ENCODE results near the gene MNT. TPM values are rescaled to one million over a fixed set of nuclear protein-coding genes. Genes with fewer than 3 reads are reported as not detected.

MNT gene
- polyA plus RNA-seq, 1 donor: 15.7 TPM

DNA sequence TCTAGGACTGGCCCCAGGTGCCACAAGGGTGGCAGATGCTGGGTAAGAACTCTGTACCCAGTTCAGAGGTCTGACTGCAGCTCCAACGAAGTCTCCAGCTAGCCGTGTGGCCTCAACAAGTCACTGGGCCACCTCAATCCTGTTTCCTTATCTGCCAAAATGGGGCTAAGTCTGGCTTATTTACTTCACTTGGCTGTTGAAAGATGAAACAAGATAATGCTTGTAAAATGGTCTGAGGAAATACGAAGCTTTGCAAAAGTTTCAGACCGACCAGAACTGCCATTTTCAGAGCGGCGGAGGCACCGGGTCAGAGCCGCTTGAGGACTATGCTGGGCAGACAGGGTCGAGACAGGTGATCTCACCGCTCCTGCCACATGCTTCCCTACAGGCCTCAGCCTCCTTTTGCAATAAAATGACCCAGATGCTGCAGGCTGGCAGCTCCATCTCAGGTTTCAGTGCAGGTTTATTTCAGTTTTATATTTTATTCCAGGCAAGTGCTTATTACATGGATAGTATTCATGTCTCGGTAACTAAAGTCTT, 17.2 kb downstream of the MNT start:
- DNase-seq: no peak

DNA sequence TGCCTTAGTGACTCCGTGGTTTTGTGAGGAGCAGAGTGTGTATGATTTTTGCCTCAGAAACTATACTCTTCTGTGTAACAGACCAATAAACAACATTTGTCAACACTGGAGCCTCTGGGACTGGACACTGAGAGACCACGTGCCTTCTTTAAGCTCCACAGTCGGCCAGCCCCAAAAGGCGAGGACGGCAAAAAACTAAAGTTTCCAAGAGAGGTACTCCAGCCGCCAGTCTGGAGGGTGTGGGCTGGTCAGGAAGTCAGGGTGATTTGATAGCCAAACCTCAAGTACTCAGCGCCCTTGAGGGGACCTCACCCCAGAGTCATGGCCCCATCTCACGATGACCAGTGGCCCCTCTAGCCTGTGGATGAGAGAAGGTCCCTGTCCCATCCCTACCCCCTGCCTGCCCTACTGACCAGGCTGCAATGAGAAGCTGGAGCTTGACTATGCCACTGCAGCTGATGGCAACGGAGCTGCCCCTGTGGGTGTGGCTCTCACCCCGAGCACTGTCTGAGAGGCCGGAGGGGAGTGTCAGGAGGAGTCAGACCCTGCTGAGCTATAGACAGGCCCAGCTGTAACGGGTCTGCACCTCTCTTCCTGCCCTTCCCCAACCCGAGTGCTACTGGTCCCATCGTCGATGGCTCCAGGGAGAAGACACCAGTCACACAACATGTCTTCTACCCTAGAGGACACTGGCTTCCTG, 19.8 kb downstream of the MNT start:
- no peak for DNase-seq

DNA sequence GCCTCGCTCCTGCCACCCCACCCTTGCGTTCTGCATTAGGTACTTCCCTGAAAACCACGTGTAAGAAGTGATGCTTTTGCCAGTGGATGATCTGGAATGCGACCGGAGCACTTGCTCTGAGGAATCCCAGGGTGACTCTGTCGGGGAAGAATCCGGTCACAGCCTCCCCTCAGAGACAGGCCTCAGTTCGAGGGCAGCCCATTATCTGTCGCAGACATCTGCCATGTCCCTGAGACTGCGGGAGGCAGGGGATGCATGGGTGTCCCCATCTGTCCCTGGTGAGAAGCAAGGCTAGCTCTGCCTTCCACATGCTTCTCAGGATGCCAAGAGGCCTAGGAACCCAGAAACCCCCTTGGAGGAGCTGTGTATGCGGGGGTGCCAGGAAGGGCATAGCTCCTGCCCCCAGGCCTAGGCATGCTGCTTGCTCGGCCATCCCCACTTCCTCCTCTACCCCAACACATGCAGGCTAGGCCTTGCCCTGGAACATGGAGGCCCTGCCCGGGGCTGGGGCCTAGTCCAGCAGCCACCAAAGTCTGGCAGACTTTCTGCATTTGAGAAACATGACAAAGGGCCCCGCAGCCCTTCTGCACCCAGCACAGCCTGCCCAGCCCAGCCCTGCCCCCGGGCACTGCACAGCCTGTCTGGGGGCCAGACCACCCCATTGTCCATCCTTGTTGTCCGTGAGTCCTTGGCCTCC, 20.5 kb downstream of the MNT start:
- DNase-seq: no peak

DNA sequence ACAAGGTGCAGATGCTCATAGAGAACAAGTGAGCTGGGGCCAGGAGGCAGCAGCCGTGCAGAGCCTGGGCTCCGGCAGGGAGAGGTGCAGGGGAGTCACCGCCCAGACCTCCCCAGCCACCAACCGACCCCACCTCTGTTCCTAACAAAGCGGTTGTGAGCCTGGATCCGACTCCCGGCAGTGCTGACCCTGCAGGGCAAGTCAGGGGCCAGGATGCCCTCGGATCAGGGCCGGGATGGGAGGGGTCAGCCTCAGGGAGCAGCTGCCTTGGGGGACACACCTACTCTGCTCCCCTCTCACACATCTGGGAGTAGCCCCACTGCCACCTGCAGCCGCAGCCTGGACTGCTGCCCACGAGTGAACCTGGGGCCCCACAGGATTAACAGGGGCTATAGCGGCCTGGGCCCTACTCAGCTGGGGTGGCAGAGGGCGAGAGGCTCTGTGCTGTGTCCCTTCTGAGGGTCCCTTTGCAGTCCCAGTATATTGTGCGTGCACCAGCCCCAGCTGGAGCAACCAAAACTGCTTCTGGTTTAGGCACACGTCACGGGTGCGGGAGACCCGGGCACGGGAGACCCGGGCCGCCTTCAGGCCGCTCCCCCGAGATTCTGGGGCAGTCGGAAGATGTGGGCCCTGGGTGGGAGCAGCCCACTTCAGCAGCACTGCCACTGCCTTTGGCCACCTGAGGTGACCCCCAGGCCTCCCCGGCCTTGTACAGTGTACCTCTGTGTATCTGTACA, 21.2 kb downstream of the MNT start:
- DNase-seq: no peak

DNA sequence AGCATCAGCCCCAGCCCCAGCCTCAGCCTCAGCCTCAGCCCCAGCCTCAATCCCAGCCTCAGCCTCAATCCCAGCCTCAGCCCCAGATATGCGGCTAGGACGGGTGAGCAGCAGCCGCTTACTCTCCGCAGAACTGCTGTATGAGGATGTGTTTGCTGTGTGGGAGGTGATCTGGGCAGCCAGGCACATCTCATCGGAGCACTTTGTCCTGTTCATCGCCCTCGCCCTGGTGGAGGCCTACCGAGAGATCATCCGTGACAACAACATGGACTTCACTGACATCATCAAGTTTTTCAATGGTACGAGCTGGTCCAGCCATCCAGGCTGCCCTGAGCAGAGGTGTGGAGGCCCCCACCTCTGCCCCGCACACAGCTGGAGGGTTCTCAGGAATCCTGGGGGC, 22.0 kb downstream of the MNT start:
- DNase-seq: no peak

DNA sequence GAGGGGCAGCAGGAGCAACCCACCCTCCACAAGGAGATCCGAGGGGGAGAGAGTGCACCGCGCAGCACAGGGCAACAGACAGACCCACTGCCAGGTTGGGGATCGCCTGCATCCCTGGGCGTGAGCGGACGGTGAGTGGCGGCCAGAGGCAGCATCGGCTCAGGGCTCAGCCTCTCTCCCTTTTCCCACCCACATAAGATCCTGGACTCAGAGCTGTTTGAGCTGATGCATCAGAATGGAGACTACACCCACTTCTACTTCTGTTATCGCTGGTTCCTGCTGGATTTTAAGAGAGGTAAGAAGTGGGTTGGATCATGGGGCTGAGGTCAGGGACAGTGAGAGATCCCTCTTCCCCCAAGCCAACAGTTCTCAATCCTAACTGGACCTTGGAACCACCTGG, 23.2 kb downstream of the MNT start:
- DNase-seq: no peak

DNA sequence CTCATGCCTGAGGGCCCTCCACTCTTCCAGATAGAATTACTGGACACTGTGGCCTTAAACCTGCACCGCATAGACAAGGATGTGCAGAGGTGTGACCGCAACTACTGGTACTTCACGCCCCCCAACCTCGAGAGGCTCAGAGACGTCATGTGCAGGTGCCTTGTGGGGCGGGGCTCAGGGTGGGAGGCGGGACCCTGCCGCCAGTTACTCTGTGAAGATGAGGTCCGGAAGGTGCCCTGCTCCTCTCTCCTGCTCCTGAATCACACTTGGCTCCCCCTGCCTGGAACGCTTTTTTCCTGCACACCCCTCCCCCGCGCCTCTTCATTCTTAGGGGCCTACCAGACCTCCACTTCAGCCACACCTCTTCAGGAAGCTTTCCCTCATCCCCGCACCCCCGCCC, 24.8 kb downstream of the MNT start:
- no peak for DNase-seq

DNA sequence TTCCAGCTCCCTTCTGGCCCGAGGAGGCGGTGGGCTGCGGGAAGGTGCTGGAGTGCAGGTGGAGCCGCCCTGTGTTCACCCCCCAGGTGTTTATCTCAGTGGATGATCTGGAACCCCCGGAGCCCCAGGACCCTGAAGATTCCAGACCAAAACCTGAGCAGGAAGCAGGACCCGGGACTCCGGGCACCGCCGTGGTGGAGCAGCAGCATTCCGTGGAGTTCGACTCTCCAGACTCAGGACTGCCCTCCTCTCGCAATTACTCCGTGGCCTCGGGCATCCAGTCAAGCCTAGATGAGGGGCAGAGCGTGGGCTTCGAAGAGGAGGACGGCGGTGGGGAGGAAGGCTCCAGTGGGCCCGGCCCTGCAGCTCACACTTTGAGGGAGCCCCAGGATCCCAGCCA, 25.5 kb downstream of the MNT start:
- DNase-seq: no peak

DNA sequence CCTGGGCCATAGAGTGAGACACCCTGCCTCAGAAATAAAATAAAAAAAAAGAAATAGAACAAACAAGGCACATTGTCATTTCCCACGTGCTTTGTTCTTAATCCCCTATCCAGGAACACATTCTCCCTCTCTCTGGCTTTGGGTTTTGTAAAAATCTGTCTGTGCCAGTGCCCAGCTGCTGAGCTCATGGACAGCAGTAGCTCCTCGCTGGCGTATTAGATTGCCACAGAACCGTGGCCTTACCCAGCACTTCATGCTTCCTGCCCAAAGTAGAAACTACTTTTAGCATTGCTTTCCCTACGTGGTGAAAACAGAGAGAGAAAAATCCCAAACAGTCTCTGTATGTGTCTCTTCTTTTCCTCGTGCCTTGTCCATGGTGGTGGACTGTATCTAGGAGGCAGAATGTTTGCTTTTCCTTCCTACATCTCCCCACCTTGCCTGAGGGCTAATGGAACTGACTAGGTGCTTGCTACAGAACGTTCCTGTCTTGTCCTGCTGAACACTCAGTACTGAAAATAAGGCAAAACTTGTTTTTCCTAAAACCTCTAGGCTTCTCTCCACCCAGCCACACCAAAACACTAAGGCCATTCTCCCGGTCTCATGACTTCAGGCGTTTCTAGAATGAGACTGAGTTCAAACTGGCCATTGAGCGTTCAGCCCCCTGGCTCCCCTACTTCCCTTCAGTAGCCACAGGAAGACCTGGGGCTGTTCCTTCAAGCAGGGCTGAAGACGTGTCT, 26.1 kb downstream of the MNT start:
- no peak for DNase-seq

DNA sequence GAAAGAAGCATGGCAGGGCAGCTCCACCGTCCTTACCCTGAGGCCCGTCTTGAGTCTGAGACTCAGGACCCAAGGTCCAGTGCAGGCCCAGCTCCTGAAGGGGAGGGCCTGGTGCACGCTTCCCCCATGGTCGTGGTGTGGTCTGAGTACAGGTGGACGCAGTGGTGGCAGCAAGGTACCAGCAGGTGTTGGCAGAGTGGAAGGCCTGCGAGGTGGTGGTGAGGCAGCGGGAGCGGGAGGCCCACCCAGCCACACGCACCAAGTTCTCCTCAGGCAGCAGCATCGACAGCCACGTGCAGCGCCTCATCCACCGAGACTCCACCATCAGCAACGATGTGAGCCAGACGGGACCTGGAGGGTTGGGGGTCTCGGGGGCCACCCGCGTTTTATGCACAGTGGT, 27.7 kb downstream of the MNT start:
- DNase-seq: no peak

DNA sequence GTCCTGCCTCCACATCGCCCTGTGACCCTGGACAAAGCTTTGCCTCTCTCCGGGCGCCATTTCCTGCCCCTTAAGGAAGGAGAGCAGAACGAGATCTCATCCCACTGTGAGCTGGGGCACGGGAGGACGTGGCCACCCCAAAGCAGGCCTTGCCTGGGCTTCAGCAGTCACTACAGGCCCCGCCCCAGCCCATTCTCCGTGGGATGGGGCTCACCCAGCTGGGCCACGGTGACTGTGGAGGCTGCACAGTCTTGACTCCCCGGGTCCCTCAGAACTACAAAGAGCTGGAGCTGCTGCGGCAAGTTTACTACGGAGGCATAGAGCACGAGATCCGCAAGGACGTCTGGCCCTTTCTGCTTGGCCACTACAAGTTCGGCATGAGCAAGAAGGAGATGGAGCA, 28.2 kb downstream of the MNT start:
- no peak for DNase-seq

DNA sequence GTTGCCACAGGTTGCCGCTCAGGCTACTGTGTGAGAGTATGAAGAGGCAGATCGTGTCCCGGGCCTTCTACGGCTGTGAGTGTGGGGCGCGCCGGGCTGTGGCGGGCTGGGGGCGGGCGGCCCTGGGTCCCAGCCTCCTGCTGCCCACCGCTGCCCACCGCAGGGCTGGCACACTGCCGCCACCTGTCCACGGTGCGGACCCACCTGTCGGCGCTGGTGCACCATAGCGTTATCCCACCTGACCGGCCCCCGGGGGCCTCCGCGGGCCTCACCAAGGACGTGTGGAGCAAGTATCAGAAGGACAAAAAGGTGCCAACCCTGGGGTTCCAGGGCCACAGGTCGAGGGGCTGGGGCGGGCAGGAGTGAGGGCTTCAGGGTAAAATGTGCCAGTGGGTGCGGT, 28.7 kb downstream of the MNT start:
- DNase-seq: no peak

DNA sequence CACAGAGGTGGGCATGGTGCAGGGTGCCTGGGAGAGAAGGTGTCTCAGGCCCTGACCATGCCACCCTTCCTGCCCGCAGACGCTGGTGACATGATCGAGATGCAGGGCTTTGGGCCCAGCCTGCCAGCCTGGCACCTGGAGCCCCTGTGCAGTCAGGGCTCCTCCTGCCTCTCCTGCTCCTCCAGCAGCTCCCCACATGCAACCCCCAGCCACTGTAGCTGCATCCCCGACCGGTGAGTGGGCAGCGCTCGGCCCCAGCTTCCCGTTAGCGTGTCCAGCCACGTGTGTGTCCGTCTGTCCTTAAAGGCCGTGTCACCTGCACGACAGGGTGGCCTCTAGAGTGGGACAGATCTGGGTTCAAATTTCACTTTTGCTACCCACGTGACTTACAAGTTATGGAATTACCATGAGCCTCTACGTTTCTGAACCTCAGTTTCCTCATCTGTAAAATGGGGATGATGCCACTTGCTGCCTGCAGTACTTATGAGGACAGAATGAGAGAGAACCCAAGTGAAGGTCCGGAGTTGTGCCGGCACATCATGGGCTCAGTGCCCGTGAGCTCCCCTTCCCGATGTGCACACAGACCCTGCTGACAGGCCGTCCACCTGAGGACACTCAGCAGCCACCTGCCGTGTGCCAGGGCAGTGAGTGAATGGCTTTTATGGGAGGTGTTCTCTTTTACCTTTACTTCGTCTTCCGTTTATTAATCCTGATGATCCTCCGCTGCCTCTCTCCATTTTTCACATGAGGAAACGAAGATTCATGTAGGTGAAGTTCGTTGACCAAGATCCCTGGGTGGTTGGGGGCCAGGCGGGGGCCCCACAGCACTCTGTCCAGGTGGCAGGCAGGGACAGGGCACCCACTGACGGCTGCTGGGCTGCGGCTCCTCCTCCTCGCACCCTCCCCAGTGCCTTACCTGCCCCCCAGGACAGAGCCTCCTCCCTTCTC, 29.4 kb downstream of the MNT start:
- DNase-seq: no peak

DNA sequence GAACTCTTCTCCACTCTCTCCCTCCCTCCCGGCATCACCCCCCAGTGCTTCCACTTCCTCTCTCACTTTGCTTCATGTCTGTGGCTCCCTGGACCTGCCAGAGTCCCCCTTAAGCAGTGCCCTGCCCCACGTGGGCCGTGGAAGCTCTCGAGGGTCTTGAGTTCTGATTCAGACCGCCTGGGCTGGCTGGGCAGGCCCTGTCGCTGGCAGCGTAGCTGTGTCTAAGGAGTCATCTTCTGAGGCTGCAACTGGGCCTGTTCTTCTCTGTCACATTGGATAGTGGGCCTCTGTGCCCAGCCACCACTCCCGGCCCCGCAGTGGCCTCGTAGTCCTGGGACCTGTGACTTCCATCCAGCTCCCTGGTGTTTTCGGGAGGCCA, 30.7 kb downstream of the MNT start:
- no peak for DNase-seq

DNA sequence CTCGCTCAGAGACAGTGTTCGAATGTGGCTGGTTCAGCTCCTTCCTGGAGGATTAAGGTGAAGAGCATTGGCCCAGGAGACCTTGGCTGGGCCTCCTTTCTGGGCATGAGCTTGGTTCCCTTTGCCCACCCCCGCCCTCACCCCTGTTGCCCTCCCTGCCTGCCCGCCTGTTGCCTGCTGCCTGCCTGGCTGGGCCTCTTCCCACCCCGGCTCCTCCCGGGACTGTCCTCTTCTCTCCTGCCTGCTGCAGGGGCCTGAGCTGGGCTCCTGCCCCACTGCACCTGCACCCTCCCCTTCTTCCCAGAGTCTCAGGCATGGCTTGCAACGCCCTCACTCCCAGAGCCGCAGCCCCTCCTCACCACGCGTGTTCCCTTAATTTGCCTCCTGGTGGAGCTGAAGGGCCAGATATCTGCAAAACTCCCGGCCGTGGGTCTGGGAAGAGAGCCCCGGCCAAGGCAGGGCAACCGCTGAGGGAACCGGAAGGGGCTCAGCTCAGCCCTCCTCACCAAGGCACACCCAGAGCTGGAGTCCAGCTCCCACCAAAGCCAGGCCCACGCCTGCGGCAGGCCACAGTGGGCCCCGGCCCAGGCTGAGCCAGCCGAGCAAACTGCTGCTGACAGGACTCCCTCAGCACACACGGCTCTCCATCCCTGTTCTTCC, 31.2 kb downstream of the MNT start:
- no peak for DNase-seq

DNA sequence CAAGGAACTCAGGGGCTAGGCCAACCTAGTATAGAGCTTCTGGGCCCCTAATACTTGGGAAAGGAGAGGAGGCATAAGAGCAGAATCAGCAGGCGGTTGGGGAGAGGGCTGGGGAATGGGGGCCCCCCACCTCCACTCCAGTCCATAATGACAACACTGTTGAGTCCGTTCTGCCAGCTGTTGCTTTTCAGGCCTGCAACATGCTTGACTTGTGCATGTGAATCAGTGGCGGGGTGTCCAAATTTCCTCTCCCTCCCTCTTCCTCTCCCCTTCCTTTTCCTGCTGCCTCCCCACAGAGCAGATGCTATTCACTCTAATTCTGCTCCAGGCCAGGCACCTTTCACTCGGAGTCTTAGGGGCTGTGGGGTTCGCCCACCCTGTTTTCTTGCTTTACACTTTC, 31.8 kb downstream of the MNT start:
- DNase-seq: no peak

DNA sequence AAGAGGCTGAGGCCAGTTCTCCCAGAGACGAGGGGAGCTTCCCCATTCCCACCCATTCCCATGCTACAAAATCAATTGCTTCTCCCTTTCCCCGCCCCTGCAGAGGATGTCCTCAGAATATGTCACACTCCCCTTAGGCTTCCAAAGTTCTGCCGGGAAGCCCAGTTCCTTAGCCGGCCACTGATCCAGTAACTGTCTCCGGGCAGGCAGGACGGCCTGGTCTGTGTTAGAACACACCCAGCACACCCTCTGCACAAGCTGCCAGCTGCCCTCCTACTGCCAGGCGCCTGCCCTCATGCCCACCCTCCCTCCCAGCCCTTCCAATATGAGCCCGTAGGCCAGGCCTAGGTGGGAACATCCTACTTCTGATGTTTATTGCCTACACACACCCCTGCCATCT, 32.5 kb downstream of the MNT start:
- DNase-seq: no peak

DNA sequence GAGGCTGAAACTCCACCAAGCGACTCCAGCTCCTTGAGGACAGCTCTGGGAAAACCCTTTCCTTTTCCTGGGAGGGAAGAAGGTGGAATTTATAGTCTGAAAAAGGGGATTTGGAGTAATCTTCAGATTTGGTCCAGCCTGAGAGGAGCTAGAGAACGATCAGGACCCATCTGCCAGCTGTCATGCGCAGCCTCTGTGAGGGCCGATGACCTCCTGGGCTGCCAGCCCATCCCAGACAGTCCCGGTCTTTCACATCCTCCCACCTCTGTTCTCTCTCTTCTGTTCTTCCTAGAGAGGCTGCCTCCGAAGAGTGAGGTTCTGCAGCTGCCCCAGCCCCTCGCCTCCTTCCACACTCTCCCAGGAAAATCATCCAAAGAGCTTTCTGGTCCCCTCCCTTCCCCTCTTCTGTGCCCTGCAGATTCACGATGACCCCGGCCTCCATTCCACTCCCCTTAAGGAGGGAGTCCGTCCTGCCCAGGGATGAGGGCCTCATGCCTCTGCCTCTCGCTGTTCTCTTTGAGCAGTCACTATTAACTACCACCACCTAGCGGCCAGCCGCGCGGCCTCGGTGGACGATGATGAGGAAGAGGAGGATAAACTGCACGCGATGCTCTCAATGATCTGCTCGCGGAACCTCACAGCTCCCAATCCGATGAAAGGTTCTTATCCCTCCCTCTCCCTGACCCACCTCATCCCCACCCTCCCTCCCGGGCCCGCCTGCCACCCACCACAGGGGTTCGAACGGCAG, 33.9 kb downstream of the MNT start:
- no peak for DNase-seq

DNA sequence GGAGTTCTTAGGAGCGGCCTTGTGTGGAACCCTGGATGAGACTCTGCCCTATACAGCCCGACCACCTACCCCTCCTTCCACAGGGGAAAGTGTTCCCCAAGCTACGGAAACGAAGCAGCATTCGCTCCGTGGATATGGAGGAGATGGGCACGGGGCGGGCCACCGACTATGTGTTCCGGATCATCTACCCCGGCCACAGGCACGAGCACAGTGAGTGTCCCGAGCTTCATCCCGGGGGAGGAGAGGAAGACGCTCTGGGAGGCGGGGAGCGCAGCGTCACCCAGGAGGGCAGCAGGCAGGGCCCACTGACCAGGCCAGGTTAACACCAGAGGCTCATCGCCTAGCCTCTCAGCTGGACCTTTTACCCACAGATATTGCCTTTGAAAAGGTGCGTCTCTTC, 35.7 kb downstream of the MNT start:
- DNase-seq: no peak

DNA sequence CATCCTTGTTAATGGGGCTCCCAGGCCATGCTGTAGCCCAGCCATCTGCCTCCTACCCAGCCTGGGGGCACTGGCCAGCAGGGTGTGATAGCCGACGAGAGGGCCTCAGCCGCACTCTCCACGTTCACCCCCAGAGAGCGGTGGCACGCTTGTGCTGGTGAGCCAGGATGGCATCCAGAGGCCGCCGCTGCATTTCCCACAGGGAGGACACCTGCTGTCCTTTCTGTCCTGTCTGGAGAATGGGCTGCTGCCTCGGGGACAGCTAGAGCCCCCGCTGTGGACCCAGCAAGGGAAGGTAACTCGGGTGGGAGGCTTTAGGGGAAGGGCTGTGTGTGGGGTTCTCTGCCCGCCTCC, 36.1 kb downstream of the MNT start:
- DNase-seq: no peak

Data from left kidney (tissue), 2 donors.